ENCODE results near the gene LIN9.

DNA sequence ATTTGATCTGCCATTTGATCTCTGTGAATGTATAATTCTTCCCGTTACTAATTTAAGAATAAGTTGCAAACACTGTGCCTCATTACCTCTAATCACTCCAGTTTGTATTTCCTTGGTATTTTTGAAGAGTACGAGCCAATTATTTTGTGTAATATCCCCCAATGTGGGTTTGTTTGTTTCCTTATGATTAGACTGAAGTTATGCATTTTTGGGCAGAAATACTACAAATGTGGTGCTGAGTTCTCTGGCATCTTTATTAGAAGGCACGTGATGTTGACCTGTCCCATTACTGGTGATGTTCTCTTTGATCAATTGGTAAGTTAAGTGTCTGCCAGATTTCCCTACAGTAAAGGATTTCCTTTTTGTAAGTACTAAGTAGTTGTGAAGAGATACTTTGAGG, 75.2 kb downstream of the LIN9 start:
- TF ChIP-seq, protein P1, sequence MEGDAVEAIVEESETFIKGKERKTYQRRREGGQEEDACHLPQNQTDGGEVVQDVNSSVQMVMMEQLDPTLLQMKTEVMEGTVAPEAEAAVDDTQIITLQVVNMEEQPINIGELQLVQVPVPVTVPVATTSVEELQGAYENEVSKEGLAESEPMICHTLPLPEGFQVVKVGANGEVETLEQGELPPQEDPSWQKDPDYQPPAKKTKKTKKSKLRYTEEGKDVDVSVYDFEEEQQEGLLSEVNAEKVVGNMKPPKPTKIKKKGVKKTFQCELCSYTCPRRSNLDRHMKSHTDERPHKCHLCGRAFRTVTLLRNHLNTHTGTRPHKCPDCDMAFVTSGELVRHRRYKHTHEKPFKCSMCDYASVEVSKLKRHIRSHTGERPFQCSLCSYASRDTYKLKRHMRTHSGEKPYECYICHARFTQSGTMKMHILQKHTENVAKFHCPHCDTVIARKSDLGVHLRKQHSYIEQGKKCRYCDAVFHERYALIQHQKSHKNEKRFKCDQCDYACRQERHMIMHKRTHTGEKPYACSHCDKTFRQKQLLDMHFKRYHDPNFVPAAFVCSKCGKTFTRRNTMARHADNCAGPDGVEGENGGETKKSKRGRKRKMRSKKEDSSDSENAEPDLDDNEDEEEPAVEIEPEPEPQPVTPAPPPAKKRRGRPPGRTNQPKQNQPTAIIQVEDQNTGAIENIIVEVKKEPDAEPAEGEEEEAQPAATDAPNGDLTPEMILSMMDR (IDR thresholded peaks at IDR 0.05; ENCODE audit: low read depth, low read length, poor library complexity, severe bottlenecking): no peak
- no peak for TF ChIP-seq EZH2phosphoT487 (IDR thresholded peaks at IDR 0.05; ENCODE audit: borderline replicate concordance, low read length)
